ENCODE measurements around the gene NRCAM. TPM values are rescaled to one million over a fixed set of nuclear protein-coding genes. Genes with fewer than 3 reads are reported as not detected.

Gene NRCAM
- total RNA-seq, 1 donor from 2014 or later: 0.14 TPM

DNA sequence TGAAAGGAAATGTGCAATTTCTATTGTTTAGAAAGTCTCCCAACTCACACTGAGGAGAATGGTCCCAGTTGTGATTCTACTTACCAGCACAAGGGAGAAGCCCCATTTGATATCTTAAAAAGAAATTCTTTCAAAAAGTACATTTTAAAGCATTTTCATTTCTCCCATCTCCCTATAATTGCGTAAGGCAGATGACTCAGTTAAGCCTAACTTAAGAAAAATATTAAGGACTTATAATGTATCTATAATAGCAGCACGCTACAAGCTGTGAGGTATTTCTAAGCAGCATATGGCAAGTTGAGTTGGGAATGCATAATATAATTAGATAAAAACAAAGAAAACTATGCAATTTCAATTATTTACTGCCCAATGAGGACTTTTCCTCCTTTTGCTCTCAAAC lies 8.5 kb upstream of the NRCAM start:
- H3K27ac ChIP-seq (replicated peaks): no peak overlapping the region
- intact Hi-C loops (cut with micrococcal nuclease): no loop called here
- peaks cover 1% of the 10 kb centered on the region for H3K27me3 ChIP-seq (ENCODE audit: low read depth)
- H3K4me1 ChIP-seq: no peaks in the 10 kb centered on the region
- TF ChIP-seq, protein P1, sequence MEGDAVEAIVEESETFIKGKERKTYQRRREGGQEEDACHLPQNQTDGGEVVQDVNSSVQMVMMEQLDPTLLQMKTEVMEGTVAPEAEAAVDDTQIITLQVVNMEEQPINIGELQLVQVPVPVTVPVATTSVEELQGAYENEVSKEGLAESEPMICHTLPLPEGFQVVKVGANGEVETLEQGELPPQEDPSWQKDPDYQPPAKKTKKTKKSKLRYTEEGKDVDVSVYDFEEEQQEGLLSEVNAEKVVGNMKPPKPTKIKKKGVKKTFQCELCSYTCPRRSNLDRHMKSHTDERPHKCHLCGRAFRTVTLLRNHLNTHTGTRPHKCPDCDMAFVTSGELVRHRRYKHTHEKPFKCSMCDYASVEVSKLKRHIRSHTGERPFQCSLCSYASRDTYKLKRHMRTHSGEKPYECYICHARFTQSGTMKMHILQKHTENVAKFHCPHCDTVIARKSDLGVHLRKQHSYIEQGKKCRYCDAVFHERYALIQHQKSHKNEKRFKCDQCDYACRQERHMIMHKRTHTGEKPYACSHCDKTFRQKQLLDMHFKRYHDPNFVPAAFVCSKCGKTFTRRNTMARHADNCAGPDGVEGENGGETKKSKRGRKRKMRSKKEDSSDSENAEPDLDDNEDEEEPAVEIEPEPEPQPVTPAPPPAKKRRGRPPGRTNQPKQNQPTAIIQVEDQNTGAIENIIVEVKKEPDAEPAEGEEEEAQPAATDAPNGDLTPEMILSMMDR (IDR thresholded peaks at IDR 0.05; ENCODE audit: borderline replicate concordance): no peak
- no peaks in the 10 kb centered on the region for H3K36me3 ChIP-seq
- DNase-seq: no peak
- H3K4me3 ChIP-seq: no peak overlapping the region
- no peaks in the 10 kb centered on the region for H3K9me3 ChIP-seq (replicated peaks)

DNA sequence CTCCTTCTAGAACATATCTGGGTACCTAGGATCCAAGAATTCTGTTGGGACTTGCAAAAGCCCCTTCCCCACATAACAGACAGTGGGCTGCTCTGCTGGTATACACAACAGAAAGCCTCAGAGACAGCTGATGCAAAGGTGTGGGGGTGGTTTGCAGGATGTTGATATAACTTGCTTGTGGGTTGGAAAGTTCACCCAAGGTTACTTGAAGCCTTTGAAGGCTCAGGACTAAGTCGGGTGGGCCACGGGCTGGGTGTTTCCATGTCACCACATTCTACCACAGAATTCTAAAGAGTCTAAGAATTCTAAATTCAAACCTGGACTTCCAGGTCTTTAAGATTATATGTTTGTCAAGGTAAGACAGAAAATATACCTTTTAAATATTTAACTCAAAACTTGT lies 7.4 kb upstream of the NRCAM start:
- Histone ChIP-seq H3K27me3 (ENCODE audit: low read depth) (peaks cover 12% of the 10 kb centered on the region), H3K9me3 (replicated peaks) (no peaks in the 10 kb centered on the region), H3K36me3 (no peaks in the 10 kb centered on the region), H3K4me3 (no peak overlapping the region), H3K4me1 (no peaks in the 10 kb centered on the region), H3K27ac (replicated peaks) (no peak overlapping the region)
- intact Hi-C loops (cut with micrococcal nuclease): no loop called here
- no peak for DNase-seq
- TF ChIP-seq, protein P1 (IDR thresholded peaks at IDR 0.05; ENCODE audit: borderline replicate concordance): no peak

DNA sequence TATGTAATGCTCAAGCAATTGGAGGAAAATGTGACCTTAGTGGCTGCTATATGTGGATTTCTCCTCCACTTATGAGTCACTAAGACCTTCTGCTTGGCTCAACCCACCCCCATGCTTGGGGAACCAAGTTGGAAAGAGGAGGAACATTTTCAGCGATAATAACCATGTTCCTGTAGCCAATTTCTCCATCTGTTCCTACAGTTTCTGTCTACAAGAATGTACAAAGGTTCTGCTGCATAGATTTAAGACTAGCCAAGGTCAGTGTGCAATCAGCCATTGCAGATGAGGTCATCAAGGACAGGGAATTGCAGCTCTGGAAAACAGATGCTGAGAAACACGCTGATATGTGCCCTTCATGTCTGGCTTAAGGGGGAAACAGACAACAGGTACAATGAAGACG lies 5.6 kb upstream of the NRCAM start:
- Histone ChIP-seq H3K27ac (replicated peaks) (no peak overlapping the region), H3K4me1 (peaks cover 4% of the 10 kb centered on the region), H3K9me3 (replicated peaks) (no peaks in the 10 kb centered on the region), H3K4me3 (no peak overlapping the region), H3K36me3 (no peaks in the 10 kb centered on the region), H3K27me3 (ENCODE audit: low read depth) (peaks cover 30% of the 10 kb centered on the region)
- intact Hi-C loops (cut with micrococcal nuclease): no loop called here
- DNase-seq: no peak
- TF ChIP-seq, protein P1 (IDR thresholded peaks at IDR 0.05; ENCODE audit: borderline replicate concordance): no peak

DNA sequence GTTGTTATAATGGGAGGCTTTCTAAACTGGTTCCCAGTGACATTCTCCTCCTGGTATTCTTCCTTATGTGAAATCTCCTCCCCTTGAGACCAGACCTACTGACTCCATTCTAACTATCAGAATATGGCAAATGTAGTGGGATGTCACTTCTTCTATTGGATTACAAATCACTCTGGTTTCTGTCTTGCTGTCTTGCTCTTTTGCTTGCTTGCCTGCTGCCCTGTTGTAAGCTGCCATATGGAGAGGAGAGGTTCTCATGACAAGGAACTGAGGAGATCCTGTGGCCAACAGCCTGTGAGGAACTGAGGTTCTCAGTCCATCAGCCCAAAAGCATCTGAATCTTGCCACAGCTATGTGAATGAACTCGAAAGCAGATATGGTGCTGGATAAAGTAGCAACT lies 4.7 kb upstream of the NRCAM start:
- no peak for DNase-seq
- TF ChIP-seq, protein P1 (IDR thresholded peaks at IDR 0.05; ENCODE audit: borderline replicate concordance): no peak
- H3K4me1 ChIP-seq: peaks cover 10% of the 10 kb centered on the region
- H3K4me3 ChIP-seq: no peak overlapping the region
- intact Hi-C loops (cut with micrococcal nuclease): no loop called here
- no peak overlapping the region for H3K27ac ChIP-seq (replicated peaks)
- H3K9me3 ChIP-seq (replicated peaks): no peaks in the 10 kb centered on the region
- H3K36me3 ChIP-seq: no peaks in the 10 kb centered on the region
- H3K27me3 ChIP-seq (ENCODE audit: low read depth): peaks cover 39% of the 10 kb centered on the region

DNA sequence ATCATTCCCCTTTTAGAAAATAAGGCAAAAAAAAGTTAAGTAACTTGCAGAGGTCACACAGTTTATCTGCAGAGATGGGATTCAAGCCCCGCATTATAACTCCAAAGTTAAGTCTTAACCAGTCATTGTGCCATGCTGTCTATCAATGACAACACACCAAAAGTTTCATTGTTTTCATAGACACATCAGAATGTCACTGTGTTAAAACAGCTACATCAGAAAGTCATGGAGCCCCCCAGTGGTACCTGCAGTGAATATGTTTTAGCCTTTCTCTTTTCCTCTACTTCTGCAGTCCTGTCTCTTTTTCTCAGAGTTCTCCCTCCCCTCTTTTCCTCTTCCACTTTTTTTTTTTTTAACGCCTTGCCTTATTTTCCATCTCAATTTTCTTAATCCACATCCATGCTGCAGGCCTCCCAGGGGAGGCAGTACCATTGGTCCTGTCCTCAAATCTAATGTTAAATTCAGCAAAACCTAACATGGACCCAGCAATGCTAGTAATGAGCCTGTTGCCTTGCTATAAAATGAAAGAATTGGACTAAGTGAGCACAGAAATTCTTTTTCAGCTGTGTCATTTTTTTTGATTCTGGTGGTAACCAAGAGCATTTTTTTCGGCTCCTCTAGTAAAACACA lies 3.8 kb upstream of the NRCAM start:
- Histone ChIP-seq H3K36me3 (no peaks in the 10 kb centered on the region), H3K4me1 (peaks cover 20% of the 10 kb centered on the region), H3K4me3 (no peak overlapping the region), H3K27me3 (ENCODE audit: low read depth) (peaks cover 48% of the 10 kb centered on the region), H3K27ac (replicated peaks) (no peak overlapping the region), H3K9me3 (replicated peaks) (no peaks in the 10 kb centered on the region)
- intact Hi-C loops (cut with micrococcal nuclease): no loop called here
- no peak for DNase-seq
- TF ChIP-seq, protein P1 (IDR thresholded peaks at IDR 0.05; ENCODE audit: borderline replicate concordance): peak; percentile 50
